ENCODE data around the gene HNF1A.

Gene HNF1A

GRCh38 chr12:121017966-121018491 lies 39.7 kb downstream of the HNF1A start:
- Histone ChIP-seq H3K27ac (ENCODE audit: low read depth, low read length) (no peak overlapping the region), H3K36me3 (ENCODE audit: control insufficient read depth, insufficient read depth, low read length) (peaks cover 3% of the 10 kb centered on the region; the same call in 1 of the 2 replicates), H3K4me1 (ENCODE audit: control insufficient read depth, insufficient read depth, low read length) (peaks cover 7% of the 10 kb centered on the region; the same call in 1 of the 2 replicates), H3K9ac (ENCODE audit: low read length) (no peak overlapping the region), H3K4me3 (ENCODE audit: low read depth, low read length) (no peak overlapping the region), H3K27me3 (ENCODE audit: control insufficient read depth, insufficient read depth, low read length) (no peaks in the 10 kb centered on the region), H3K9me3 (ENCODE audit: control insufficient read depth, insufficient read depth, low read depth, low read length) (no peaks in the 10 kb centered on the region)

GRCh38 chr12:121018860-121019617 lies 40.7 kb downstream of the HNF1A start:
- no peak overlapping the region for H3K27ac ChIP-seq (ENCODE audit: low read depth, low read length)
- H3K9me3 ChIP-seq (ENCODE audit: control insufficient read depth, insufficient read depth, low read depth, low read length), result no peaks in the 10 kb centered on the region
- H3K9ac ChIP-seq (ENCODE audit: low read length), result no peak overlapping the region
- no peaks in the 10 kb centered on the region for H3K36me3 ChIP-seq (ENCODE audit: control insufficient read depth, insufficient read depth, low read length)
- no peaks in the 10 kb centered on the region for H3K27me3 ChIP-seq (ENCODE audit: control insufficient read depth, insufficient read depth, low read length)
- no peak overlapping the region for H3K4me3 ChIP-seq (ENCODE audit: low read depth, low read length)
- peaks cover 7% of the 10 kb centered on the region; the same call in 1 of the 2 replicates for H3K4me1 ChIP-seq (ENCODE audit: control insufficient read depth, insufficient read depth, low read length)

- no peak overlapping the region for H3K9ac ChIP-seq (ENCODE audit: low read length)
- no peaks in the 10 kb centered on the region for H3K9me3 ChIP-seq (ENCODE audit: control insufficient read depth, insufficient read depth, low read depth, low read length)
- H3K36me3 ChIP-seq (ENCODE audit: control insufficient read depth, insufficient read depth, low read length), result no peaks in the 10 kb centered on the region
- H3K4me3 ChIP-seq (ENCODE audit: low read depth, low read length), result no peak overlapping the region
- H3K4me1 ChIP-seq (ENCODE audit: control insufficient read depth, insufficient read depth, low read length), result no peaks in the 10 kb centered on the region
- no peak overlapping the region for H3K27ac ChIP-seq (ENCODE audit: low read depth, low read length)
- no peaks in the 10 kb centered on the region for H3K27me3 ChIP-seq (ENCODE audit: control insufficient read depth, insufficient read depth, low read length)
These were observed 43.4 kb downstream of the HNF1A start for GRCh38 chr12:121021754-121022153.

GRCh38 chr12:121022713-121023112 lies 44.4 kb downstream of the HNF1A start:
- no peaks in the 10 kb centered on the region for H3K27me3 ChIP-seq (ENCODE audit: control insufficient read depth, insufficient read depth, low read length)
- no peaks in the 10 kb centered on the region for H3K9me3 ChIP-seq (ENCODE audit: control insufficient read depth, insufficient read depth, low read depth, low read length)
- H3K4me3 ChIP-seq (ENCODE audit: low read depth, low read length), result no peak overlapping the region
- H3K36me3 ChIP-seq (ENCODE audit: control insufficient read depth, insufficient read depth, low read length), result no peaks in the 10 kb centered on the region
- H3K27ac ChIP-seq (ENCODE audit: low read depth, low read length), result no peak overlapping the region
- H3K4me1 ChIP-seq (ENCODE audit: control insufficient read depth, insufficient read depth, low read length), result no peaks in the 10 kb centered on the region
- H3K9ac ChIP-seq (ENCODE audit: low read length), result no peak overlapping the region

GRCh38 chr12:121023799-121024198 lies 45.5 kb downstream of the HNF1A start:
- Histone ChIP-seq H3K9me3 (ENCODE audit: control insufficient read depth, insufficient read depth, low read depth, low read length) (no peaks in the 10 kb centered on the region), H3K9ac (ENCODE audit: low read length) (no peak overlapping the region), H3K4me3 (ENCODE audit: low read depth, low read length) (no peak overlapping the region), H3K27me3 (ENCODE audit: control insufficient read depth, insufficient read depth, low read length) (no peaks in the 10 kb centered on the region), H3K36me3 (ENCODE audit: control insufficient read depth, insufficient read depth, low read length) (no peaks in the 10 kb centered on the region), H3K4me1 (ENCODE audit: control insufficient read depth, insufficient read depth, low read length) (no peaks in the 10 kb centered on the region), H3K27ac (ENCODE audit: low read depth, low read length) (no peak overlapping the region)

- H3K4me1 ChIP-seq (ENCODE audit: control insufficient read depth, insufficient read depth, low read length), result no peaks in the 10 kb centered on the region
- H3K9ac ChIP-seq (ENCODE audit: low read length), result no peak overlapping the region
- H3K27ac ChIP-seq (ENCODE audit: low read depth, low read length), result no peak overlapping the region
- no peaks in the 10 kb centered on the region for H3K36me3 ChIP-seq (ENCODE audit: control insufficient read depth, insufficient read depth, low read length)
- no peaks in the 10 kb centered on the region for H3K27me3 ChIP-seq (ENCODE audit: control insufficient read depth, insufficient read depth, low read length)
- H3K9me3 ChIP-seq (ENCODE audit: control insufficient read depth, insufficient read depth, low read depth, low read length), result no peaks in the 10 kb centered on the region
- no peak overlapping the region for H3K4me3 ChIP-seq (ENCODE audit: low read depth, low read length)
These were observed 47.3 kb downstream of the HNF1A start for GRCh38 chr12:121025442-121026226.

- Histone ChIP-seq H3K36me3 (ENCODE audit: control insufficient read depth, insufficient read depth, low read length) (no peaks in the 10 kb centered on the region), H3K9ac (ENCODE audit: low read length) (no peak overlapping the region), H3K9me3 (ENCODE audit: control insufficient read depth, insufficient read depth, low read depth, low read length) (no peaks in the 10 kb centered on the region), H3K27me3 (ENCODE audit: control insufficient read depth, insufficient read depth, low read length) (no peaks in the 10 kb centered on the region), H3K27ac (ENCODE audit: low read depth, low read length) (no peak overlapping the region), H3K4me1 (ENCODE audit: control insufficient read depth, insufficient read depth, low read length) (peaks cover 4% of the 10 kb centered on the region), H3K4me3 (ENCODE audit: low read depth, low read length) (no peak overlapping the region)
These were observed 48.1 kb downstream of the HNF1A start for GRCh38 chr12:121026274-121027045.

GRCh38 chr12:121030576-121031212 lies 52.4 kb downstream of the HNF1A start:
- H3K27ac ChIP-seq (ENCODE audit: low read depth, low read length), result no peak overlapping the region
- H3K36me3 ChIP-seq (ENCODE audit: control insufficient read depth, insufficient read depth, low read length), result no peaks in the 10 kb centered on the region
- H3K4me1 ChIP-seq (ENCODE audit: control insufficient read depth, insufficient read depth, low read length), result peaks cover 6% of the 10 kb centered on the region
- H3K9ac ChIP-seq (ENCODE audit: low read length), result no peak overlapping the region
- no peak overlapping the region for H3K4me3 ChIP-seq (ENCODE audit: low read depth, low read length)
- no peaks in the 10 kb centered on the region for H3K27me3 ChIP-seq (ENCODE audit: control insufficient read depth, insufficient read depth, low read length)
- no peaks in the 10 kb centered on the region for H3K9me3 ChIP-seq (ENCODE audit: control insufficient read depth, insufficient read depth, low read depth, low read length)

GRCh38 chr12:121033625-121034349 lies 55.4 kb downstream of the HNF1A start:
- Histone ChIP-seq H3K9ac (ENCODE audit: low read length) (no peak overlapping the region), H3K27me3 (ENCODE audit: control insufficient read depth, insufficient read depth, low read length) (no peaks in the 10 kb centered on the region), H3K36me3 (ENCODE audit: control insufficient read depth, insufficient read depth, low read length) (no peaks in the 10 kb centered on the region), H3K9me3 (ENCODE audit: control insufficient read depth, insufficient read depth, low read depth, low read length) (no peaks in the 10 kb centered on the region), H3K4me1 (ENCODE audit: control insufficient read depth, insufficient read depth, low read length) (peaks cover 6% of the 10 kb centered on the region), H3K27ac (ENCODE audit: low read depth, low read length) (no peak overlapping the region), H3K4me3 (ENCODE audit: low read depth, low read length) (no peak overlapping the region)
